HG03039 (cell line): ENCODE data around the gene GRAMD2B.
"Not testable (repeated sequence)": the region's sequence is repeated elsewhere in the genome, so short reads cannot be mapped to it uniquely, and the experiment has no call there.

ENCODE experiments used
- ATAC-seq: cut with Tn5 transposase; IDR thresholded peaks from one replicate; pipeline ENCODE4 v1.9.1; 2021; ENCODE audit warnings: mild to moderate bottlenecking, moderate library complexity; ENCODE audit not compliant: unreplicated experiment

Gene GRAMD2B

DNA sequence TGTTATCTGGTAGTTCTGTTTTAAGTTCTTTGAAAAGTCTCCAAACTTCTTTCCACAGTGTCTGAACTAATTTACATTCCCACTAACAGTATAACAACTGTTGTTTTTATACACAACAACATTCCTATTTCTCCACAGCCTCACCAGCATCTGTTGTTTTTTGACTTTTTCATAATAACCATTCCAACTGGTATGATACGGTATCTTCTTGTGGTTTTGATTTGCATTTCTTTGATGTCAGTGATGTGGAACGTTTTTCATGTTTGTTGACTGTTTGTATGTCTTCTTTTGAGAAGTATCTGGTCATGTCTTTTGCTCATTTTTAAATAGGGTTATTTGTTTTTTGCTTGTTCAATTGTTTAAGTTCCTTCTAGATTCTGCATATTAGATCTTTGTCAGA lies 12.6 kb upstream of the GRAMD2B start:
- ATAC-seq, result no peak

- ATAC-seq, result no peak
These were observed 9.4 kb upstream of the GRAMD2B start for GRCh38 chr5:126413856-126414255.

DNA sequence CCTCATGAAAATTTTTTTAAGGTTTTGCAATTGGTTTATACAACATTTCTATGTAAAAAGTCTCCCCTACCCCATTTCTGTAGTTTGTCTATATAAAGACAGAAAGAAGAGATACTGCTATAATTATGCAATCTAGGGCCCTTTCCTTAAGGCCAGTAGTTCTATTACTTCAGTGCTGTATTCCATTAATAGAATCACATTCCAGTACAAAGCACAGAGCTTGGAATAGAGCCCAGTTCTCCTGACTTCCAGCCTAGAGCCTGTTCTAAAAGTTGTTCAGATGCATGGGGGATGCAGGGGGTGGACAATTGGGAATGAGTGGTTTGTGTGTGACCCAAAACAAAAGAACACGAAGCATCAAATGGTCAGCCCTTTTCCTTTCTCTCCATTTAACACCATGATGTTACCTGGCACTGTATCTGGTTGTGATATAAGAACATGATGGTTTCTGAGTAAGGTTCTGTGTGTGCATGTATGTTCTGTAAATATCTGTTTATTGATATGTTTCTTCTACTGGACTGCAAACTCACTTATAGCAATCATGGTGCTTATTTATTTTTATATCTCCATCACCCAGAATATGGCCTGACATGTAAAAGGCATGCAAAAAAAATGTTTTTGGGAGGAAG lies 8.2 kb upstream of the GRAMD2B start:
- no peak for ATAC-seq

GRCh38 chr5:126415789-126416188 lies 7.4 kb upstream of the GRAMD2B start:
- ATAC-seq, result no peak

DNA sequence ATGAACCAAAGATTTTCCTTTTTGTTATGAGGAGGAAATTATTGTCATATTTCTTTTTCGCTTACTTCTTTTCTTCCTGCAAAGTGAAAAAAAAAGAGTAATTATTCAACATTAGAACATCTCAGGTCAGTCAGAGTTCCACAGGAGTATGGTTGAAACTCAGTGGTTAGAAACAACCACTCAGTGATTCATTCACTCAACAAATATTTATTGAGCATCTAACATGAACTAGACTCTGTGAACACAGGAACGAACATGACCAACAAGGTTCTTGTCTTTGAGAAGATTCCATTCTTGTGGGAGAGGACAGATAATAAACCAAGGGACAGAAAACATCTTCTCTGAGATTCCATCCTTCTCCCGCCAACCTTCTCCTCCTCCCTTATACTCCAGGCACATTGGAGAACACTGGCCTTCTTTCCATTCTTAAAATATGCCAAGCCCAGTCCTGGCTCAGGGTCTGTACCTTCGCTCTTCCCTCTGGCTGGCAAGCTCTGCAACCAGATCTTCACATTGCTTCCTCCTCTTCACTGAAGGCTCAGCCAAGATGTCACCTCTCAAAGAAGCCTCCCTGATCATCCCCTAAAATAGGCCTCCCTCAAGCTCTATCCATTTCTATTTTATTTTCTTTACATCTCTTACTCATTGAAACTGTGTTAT lies 6.8 kb upstream of the GRAMD2B start:
- ATAC-seq, result no peak

DNA sequence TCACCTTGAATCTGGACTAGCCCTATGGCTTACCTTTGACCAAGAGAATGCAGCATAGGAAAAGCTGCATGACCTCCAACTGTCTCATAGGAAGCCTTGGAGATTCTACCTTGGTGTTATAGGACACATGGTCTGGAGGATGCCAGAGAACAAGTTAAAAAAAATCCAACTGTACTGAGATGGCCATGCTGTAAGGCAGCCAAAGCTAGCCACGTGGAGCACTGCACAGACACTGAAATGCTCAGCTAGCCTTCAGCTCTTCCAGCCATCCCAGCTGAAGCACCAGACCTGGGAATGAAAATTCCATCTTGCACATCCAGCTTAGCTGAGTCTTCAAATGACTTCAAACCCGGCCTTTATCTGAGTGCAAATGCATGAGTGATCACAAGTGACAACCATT lies 6.0 kb upstream of the GRAMD2B start:
- no peak for ATAC-seq

GRCh38 chr5:126419102-126419501 lies 4.1 kb upstream of the GRAMD2B start:
- ATAC-seq, result no peak

GRCh38 chr5:126428421-126428820 lies 5.2 kb downstream of the GRAMD2B start:
- no peak for ATAC-seq

DNA sequence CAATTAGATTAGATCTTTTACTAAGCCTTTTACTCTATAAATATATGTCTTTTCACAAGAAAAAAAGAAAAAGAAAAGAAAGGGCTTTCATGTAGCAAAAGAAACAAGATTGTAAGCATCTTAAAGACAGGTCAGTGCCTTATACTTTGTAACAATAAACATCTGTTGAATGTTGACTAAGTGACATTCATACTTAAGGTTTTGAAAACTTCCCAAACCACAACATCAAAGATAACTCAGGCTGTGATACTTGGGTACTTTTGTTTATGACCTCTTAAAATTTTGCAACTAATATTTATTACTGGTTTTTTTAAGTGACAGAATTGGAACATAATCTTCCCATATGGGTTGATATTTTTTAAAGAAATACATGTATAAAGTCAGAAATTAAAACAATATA lies 7.4 kb downstream of the GRAMD2B start:
- ATAC-seq, result no peak

DNA sequence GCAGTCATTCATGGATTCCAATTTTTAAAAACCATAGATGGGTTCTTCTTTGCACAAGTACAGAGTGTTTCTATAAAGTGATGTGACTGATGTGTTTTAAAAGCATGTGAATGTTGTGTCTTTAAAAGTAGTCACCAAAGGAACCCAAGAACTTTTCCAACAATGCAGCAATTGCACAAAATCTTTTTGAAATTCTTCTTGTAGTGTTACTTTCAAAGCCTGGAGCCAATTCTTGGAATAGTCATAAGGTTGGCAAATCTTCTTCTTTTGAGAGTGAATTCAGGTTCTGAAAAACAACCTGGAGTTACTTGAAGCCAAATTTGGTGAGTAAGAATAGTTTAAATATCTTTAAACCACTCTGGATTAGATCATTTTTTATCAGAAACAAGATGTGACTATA lies 10.5 kb downstream of the GRAMD2B start:
- ATAC-seq, result no peak

GRCh38 chr5:126435261-126435660 lies 12.1 kb downstream of the GRAMD2B start:
- ATAC-seq, result no peak

GRCh38 chr5:126435714-126436113 lies 12.5 kb downstream of the GRAMD2B start:
- no peak for ATAC-seq

GRCh38 chr5:126437721-126438120 lies 14.5 kb downstream of the GRAMD2B start:
- no peak for ATAC-seq

DNA sequence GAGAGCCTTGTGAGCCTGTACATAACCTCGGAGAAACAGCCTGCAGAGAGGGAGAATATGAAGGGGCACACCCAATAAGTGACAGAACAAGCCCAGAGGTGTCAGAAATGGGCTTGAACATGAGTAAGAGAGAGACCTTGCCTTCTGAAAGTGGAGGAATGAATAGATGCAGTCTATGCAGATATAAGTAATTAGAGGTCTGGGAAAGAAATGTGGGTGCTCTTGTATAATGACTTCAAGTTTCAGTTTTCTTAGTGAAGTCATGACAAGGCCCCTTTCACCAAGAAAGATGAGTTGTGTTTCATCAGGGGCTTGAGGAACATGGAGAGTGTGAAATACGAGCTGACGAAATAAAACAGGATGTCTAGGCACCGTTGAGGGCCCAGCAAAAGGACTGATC lies 15.1 kb downstream of the GRAMD2B start:
- peak; percentile 84 for ATAC-seq

- ATAC-seq, result no peak
These were observed 15.7 kb downstream of the GRAMD2B start for GRCh38 chr5:126438868-126439267.

DNA sequence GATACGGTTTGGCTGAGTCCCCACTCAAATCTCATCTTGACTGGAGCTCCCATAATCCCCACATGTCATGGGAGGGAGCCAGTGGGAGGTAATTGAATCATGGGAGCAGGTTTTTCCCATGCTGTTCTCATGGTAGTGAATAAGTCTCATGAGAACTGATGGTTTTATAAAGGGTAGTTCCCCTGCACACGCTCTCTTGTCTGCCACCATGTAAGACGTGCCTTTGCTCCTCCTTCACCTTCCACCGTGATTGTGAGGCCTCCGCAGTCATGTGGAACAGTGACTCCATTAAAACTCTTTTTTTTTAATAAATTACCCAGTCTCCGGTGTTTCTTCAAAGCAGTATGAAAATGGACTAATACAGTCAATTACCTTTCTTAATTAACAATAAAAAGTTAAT lies 16.5 kb downstream of the GRAMD2B start:
- ATAC-seq, result not testable (repeated sequence)

- no peak for ATAC-seq
These were observed 18.0 kb downstream of the GRAMD2B start for GRCh38 chr5:126441230-126441629.

- ATAC-seq, result peak; percentile 86
These were observed 20.2 kb downstream of the GRAMD2B start for GRCh38 chr5:126443374-126443851.

GRCh38 chr5:126444137-126444536 lies 20.9 kb downstream of the GRAMD2B start:
- no peak for ATAC-seq

DNA sequence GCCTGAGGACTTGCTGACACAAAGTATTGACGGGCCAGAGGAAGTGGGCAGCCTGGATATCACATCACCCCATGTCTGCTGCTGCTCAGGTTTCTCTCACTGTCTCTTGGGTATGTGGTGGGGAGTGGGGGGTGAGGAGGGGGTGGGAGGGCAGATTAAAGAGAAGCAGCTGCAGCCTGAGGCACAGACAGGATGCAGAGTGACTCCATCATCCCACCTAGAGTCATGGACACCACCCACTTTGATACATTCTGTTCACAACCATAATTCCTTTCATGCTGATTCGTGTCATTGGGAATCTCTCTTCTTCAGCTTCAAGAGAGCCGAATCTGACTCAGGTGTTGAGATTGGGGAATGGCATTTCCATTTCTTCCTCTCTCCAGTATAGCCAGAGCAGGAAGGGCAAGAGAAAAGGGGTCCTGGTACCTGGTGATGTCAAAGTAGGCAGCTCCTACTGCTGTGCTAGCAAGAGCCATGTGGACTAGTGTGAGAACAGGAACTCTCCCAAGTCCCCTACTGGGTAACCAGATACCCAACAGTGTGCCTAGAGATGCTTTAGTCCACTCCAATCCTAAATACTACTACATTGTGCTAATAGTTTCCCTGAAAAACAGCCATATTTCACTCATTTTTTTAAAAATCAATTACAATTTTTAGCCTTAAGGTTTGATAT lies 22.4 kb downstream of the GRAMD2B start:
- ATAC-seq, result no peak

DNA sequence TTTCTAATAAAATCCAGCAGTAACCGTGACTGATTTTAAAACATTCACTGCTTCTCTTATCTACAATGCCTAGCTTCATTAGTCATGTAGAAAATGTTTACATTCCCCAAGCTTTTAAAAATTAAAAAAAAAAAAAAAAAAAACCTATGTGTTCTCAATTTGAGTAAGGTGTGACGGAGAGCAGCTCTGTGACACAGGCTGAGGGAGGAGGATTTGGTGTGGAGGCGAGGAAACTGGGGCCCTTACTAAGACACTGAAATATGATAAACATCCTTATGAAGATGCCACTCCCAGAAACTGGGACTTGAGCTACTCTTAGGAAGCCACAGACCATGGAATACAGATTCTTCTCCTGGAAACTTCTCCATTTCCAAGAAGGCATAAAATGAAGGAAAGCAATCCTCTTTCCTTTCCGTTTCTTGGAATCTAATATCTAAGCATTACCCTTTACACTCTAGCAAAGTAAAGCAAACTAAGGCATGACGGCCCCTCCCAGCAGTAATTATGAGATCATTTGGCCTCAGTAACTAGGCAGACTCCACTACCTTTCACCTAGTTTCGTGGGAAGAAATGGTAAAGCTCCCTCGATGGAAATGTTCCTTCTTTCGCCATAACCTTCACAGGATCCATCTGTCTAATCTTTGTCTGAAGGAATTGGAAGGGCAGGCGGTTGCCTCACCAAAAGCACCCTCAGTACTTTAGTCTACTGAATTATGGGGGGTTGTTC lies 23.5 kb downstream of the GRAMD2B start:
- ATAC-seq, result peak; percentile 21
